GM18520 (cell line): ENCODE data around the gene ENAH.

ENCODE experiments used
- ATAC-seq: cut with Tn5 transposase; IDR thresholded peaks from one replicate; pipeline ENCODE4 v1.9.1; 2021; ENCODE audit not compliant: unreplicated experiment

The ENAH gene

DNA sequence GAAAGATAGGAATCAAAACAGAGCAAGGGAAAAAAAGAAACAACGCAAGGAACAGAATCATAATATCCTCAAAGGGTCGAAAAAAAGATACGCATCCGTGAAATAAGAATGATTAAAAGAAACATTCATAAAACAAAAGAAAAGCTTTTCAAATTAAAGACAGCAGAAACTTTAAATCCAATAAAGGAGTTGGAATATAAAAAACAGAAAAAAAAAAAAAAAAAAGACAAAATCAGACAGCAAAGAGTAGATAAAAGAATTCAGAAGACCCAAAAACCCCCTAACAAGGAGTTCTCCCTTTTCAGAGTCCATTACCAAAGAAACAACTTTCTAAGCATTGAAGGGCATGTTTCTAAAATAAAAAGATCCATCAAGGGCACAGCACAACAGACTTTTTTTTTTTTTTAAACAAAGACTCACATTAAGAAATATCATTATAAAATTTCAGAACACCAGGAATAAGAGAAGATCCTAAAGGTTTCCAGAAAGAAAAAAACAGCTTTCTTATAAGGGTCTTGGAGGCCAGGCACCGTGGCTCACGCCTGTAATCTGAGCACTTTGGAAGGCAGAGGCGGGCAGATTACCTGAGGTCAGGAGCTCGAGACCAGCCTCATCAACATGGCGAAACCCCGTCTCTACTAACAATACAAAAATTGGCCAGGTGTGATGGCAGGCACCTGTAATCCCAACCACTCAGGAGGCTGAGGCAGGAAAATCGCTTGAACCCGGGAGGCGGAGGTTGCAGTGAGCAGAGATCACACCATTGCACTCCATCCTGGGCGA lies 44.7 kb downstream of the ENAH start:
- no peak for ATAC-seq

DNA sequence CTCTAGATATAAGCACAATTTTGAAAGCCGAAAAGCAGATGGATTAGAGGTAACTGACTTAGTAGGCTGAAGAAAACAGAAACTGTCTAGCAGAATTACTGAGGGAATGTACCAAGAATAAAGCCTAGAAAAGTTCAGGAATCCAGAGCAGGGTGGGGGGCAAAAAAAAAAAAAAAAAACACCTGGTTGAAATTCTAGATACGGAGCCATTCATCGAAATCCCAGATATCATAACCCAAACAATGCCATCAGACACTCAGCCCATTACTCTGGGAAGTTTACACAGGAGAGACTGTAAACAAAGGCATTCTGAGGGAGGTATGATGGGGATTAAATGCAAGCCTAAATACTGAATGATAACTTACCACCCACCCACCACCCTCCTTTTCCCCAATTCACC lies 45.6 kb downstream of the ENAH start:
- ATAC-seq, result no peak

DNA sequence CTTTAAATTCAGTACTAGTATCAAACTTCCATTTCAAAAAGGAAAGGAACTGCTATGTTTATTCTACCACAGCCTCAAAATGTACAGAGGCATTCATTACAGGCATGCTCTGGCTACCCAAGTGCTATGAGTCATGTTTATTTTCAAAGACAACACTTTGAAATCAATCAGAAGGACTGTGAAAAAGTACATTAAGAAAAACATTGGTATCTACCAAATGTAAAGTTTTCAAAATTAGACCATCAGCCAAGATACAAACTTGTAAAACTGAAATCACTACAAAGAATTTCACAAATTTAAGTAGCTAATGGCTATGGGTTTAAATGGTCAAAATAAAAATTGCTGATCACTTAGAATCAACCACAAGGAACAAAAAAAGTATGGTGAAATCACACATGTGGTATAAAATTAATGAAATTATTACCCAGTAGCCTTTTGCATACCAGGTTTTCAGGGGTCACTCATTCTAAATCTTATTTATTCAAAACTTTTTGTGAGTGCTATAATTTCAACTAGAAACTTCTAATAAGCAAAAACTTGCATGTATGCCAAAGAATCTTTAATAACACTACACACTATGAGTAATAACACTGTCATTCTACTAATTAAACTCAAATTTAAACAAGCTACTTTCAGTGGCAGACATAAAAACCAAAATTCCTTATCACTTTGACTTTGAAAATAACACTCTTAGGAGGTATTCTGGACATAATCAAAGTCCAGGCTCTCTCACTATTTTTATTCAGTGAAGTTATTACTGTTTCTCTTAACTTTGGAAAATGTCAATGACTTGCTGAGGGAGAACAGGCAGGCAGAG lies 49.2 kb downstream of the ENAH start:
- no peak for ATAC-seq

DNA sequence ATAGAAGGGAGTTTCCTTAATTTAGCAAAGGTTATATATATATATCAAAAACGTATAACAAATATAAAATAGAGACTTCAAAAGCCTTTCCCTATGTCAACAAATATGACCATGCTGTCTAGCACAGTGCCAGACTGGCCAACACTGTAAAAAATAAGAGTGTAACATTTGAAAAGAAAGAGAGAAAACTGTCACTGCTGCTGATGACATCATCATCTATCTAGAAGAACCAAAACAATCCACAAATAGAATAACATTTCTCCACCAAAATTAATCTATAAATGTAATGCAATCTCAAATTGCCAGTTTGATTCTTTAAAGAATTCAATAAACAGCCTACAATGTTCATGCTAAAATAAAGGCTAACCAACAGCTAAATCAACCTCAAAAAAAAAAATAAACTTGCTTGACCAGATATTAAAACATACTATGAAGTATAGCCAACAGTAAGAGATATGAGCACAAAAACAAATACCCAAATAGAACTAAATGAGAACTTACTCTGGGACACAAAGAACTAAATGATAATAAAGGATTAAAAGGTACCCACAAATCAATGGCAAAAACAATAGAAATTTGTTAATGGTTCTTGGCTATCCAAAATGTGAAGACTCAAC lies 50.2 kb downstream of the ENAH start:
- ATAC-seq, result no peak

DNA sequence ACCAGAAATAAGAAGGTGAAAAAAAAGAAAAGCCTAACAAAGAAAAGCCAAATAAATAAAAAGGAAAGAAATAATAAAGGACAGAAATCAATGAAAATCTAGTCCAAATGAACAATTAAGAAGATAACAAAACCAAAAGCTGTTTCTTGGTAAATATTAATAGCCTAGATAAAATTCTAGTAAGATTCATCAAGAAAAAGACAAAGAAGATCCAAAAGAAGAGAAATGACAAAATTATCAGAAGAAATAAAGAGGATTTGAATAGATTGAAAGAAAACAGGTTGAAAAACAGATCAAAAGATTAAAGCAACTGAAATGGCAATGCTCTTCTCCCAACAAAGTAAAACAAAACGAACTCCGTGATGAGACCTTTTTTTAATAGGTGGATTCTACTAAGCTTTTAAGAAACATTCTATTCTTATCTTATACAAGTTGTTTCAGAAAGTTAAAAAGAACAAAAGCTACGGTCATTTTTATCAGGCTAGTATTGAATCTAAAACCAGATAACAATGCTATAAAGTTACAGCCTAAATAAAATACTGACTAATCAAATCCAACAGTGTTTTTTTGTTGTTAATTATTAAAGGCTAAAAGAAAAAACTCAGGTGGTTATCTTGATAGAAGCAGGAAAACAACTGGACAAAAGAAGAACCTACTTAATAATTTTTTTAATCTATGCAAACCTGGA lies 50.9 kb downstream of the ENAH start:
- no peak for ATAC-seq

DNA sequence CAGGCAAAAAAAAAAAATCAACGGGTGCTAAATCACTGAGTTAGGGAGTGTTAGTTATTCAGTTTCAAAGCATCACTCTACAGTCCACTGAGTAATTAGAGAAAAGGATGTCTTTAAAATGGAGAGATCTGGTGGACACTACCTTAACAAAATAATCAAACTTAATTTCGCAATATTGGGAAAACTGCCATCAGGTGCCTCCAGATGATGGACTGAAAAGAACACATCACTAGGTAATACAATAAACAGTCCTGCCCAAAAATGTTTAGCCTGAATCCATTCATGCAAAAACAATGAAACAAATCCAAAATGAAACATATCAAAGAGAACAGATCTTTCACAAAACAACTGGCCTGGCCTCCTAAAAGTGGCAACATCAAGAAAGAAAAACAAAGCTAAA lies 54.1 kb downstream of the ENAH start:
- ATAC-seq, result no peak

DNA sequence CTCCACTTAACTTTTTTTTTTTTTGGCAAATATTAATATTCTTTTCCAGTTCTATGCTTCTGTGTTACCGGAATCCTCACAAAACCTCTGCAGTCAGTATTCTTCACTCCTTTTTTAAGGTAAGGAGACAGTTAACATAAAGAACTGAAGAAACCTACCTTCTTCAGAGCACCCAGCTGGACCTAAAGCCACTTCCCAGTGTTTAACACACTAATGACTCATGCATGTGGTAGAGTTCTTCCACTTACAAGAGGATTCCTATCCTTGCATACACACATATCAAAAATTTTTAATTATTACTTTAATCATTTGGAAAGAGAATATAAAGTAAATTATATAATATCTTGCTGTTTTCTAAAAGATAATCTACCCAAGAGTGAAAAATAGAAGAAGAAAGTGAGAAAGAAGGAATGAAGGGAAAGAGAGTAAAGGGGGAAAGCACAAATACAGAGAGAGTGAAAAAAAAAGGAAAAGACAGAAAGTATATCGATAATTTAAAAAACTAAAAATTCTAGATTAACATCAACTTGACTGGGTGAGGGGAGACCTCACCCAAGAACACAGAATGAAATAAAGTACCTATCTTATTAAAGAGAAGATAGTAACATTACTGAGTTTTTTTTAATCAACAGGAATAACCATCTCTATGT lies 54.9 kb downstream of the ENAH start:
- no peak for ATAC-seq

DNA sequence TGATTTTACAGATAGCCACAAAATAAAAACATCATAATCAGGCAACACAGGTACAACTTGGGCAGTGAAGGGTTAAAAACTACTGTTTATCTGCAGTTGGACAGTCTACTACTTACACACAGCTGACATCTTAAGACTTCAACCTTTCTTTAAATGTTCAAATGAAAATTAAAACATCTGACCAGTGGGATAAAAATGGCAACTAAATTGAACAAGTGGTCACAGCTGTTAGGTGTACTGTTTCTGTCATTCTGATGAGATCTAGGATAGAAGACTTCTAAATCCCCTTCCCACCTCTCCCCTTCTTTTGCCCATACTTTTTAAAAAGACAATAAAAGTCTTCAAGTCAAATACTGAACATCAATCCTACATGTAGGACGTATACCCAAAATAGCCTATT lies 56.2 kb downstream of the ENAH start:
- ATAC-seq, result no peak

DNA sequence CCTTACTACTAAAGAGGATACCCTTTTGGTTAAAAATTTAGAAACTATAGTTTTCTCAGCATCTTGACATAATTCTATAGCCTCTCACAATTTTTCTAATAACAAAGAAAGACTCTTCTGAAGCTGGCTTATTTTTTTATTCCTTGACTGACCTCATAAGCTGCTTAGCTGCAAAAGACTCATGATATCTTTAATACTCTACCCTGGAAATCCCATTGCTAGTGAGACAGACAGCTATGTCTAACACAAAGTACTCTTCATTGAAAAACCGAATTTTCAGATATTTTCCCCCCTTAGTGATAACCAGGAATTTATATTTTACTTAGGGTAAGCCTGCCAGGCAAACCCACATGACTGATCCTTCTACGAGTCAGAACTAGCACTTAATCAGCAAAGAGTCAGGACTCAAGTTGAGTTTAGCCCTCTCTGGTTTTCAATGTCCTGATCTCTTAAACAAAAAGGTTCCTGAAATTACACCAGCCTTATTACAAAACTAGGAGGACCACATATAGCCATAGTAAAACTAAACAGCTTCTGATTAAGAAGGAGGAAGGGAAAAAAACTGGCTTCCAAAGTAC lies 56.9 kb downstream of the ENAH start:
- no peak for ATAC-seq

DNA sequence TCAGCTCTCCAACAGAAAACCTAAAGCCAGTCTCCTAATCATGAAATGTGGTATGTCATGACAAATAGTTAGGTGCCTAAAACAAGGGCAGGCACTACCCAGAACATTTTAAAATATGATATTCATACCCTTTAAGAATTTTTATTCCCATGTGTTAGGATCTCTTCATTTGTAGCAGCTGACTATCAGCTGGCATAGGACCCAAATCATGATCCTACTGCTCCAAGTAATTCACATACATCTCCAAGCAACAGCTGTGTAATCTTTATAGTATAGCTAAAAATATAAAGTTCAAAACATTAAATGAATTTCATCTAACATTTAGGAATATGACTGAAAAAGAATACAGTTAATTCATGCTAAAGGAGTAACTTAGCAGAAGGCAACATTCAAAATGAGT lies 57.5 kb downstream of the ENAH start:
- no peak for ATAC-seq

DNA sequence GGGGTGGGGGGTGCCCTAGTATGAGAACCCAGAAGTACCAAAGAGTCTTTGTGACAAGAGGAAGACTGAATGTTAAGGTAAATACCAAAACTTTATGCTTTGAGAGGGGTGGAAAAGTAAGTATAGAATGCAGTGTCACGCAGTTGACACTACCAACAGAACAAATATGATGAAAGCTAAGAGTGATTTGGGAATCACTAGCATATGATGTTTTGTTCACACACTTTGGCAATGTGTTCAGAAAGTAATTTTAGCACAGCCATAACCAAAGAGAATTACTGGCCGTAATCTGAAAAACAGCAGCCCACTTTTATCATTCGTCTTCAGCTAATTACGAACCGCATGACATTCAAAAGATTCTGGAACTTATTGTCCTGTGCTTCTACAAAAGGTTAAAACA lies 59.5 kb downstream of the ENAH start:
- no peak for ATAC-seq

DNA sequence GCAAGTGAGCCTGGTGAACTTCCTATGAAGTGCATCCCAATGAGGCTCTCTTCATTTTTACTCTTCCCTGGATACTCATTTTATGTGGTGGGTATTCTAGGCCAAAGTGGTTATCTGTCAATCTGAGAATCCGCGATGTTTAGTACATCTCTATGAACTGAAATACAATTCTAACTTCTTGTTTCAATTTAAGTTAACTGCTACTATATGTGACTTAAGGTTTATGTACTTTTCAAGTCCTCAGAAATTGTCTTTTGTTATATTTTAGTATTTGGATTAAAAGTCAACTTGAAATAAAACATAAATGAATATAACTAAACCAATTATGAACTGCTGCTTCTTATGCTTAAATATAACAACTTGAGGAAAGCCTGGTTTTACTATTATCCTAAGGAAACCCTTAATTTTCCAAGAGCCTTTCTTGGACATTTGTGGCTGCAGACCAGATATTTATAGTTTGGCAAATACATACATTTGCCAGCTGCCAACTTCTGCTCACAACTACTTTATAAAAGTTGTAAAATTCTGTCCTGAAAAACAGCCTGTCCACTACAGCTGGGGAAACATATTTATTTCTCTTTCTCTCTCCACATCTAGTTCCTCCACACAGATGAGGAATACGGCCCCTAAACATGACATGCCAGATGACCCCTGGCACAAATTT lies 60.4 kb downstream of the ENAH start:
- no peak for ATAC-seq

DNA sequence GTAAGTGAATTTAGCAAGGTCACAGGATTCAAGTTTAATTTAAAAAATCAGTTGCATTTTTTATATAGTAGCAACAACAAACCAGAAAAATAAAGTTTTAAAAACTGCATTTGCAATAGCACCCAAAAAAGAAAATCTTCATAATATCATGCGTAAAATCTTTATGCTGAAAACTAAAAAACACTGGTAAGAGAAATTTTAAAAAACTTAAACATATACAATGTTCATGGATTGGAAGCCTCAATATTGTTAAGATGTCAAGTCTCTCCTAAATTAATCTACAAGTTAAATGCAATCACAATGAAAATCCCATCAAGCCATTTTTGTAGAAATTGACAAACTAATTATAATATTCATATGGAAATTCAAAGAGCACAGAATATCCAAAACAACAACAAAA lies 65.6 kb downstream of the ENAH start:
- no peak for ATAC-seq

DNA sequence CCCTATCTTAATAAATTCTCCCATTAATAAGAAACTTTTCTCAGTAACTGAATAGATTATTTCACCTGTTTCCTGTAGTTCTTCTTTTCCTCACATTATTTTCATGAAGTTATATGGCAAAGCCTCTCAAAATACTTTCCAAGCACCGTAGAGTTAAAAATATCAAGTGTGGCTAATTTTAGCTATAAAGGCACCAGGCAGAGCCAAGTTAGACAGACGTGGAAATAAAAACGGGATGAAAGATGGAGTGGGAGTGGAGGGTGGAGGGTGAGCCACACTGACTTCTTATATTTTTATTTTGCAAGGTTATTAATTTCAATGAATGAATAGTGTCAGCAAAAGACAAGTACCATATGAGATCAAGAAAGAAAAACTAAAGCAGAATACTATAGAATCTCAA lies 71.7 kb downstream of the ENAH start:
- ATAC-seq, result no peak

DNA sequence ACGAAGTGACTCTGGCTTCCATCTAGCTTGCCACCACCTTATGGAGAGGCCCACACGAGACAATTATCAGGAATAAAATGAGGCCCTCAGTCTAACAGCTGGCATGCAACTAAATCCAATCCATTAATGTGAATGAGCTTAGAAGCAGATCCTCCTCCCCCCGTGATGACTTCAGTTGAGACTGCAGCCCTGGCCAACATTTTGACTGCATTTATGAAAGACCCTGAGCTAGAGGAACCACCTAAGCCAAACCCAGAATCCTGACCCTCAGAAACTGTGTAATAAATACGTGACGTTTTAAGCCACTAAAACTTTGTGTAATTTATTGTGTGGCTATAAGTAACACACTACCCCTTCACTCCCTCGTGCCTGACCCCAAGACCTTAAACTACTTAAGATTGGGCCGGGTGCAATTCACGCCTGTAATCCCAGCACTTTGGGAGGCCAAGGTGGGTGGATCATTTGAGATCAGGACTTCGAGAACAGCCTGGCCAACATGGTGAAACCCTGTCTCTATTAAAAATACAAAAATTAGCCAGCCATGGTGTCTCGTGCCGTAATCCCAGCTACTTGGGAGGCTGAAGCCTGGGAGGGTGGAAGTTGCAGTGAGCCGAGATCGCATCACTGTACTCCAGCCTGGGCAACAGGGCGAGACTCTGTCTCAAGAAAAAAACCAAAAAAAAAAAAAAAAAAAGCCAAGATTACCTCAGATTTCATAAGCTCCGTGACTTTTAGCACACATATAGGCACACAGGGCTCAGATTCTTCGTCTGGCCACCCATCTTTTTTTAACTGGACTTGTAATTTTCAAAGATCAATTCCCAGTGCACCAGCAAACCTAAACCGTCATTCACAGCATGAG lies 72.5 kb downstream of the ENAH start:
- no peak for ATAC-seq

DNA sequence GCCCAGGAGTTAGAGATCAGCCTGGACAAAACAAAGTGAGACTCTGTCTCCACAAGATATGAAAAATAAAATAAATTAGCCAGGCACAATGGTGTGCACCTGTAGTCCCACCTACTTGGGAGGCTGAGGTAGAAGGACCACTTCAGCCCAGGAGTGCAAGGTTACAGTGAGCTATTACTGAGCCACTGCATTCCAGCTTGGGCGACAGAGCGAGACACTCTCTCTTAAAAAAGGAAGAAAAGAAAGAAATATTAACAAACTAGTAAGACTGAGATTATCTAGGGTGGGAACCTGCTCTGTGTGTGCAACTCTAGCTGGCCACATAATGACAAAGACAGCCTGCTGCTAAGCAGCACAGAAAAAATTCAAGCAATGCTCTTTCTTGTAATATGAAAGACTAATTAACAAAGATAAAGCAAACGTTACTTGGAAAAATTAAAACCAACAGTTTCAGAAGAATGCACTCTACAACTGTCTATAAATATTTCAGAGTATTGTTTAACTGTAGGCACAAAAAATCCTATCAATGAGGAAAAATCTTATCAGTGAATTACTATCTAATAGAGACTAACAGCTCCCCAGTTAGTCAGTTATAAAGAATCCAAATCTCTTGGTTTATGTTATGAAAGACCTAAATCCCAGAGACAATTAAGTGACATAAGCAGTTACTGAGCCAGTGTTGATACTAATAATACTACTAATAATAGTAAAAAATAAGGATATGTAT lies 74.5 kb downstream of the ENAH start:
- no peak for ATAC-seq

DNA sequence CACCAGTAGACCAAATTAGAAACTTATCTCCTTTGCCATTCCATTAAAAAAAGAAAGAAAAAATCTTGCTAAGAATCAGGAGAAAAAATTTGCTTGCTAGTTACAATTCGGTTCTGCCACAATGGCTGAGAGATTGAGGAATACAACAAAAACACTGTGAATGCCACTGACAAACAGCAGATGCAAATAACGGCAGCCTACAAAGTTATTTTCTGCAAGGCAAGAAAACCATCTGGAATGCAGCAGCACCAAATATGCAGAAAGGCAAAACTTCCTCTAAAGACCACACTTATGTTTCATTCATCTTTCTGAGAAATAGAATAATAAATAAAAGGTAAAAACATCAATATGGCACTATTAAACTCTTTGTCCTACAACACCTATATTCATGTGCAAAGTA lies 75.7 kb downstream of the ENAH start:
- ATAC-seq, result no peak

DNA sequence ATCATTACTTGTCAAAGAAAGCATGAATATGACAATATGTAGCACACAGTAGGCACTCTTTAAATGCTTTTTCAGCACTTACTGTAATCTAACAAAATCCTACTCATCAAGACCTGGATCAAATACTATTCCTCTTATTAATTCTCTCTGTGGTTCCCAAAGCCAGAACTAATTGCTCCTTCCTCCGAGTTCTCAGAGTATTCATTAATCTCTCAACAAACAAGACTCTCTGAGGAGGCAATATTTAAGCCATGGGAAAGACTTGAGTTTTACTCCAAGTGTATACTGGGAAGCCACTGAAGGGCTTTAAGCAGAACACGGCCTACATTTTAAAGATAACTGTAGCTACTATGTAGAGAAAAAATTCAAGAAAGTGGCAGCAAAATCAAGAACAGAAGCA lies 79.7 kb downstream of the ENAH start:
- ATAC-seq, result no peak

DNA sequence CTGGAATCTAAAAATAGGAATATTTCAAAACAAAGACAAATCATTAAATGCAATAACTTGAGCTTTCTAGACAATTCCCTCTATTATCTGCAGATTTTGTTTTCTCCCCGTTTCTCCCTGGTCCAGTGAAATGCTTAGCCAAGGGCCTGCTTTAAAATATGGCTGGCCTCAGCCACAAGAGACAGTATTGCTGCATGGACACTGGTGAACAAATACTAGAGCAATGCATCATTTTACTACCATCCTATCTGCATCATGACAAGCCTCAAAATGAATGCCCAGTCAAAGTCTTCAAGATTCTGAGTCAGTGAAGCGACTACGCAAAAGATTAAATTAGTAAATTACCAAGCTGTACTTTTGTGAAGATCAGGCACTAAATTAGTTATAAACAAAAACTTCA lies 80.5 kb downstream of the ENAH start:
- no peak for ATAC-seq
